ENCODE results near the gene OVOL1. TPM values are rescaled to one million over a fixed set of nuclear protein-coding genes. Genes with fewer than 3 reads are reported as not detected.

Gene OVOL1
- polyA plus RNA-seq, 1 donor from 2014 or later, result not detected

GRCh38 chr11:65833297-65834030 lies 46.6 kb downstream of the OVOL1 start, which contains the start of gene SNX32:
Gene SNX32, plus strand, starts transcription at chr11:65833963. Its CDS starts 103 bp downstream, at chr11:65834066.
- peak within 1 kb of the TSS in 2 of 3 donors; percentile 24 to 84 for H3K27ac Mint-ChIP-seq
- H3K4me3 Mint-ChIP-seq, result peak within 1 kb of the TSS in 1 of 4 donors; percentile 63
- H3K9me3 Mint-ChIP-seq, result no peaks in the 10 kb centered on the region
- peaks cover 1% of the 10 kb centered on the region for H3K27me3 Mint-ChIP-seq
- no peaks in the 10 kb centered on the region for H3K36me3 Mint-ChIP-seq
- H3K4me1 Mint-ChIP-seq, result peaks cover 0 to 6% (median 6%) of the 10 kb centered on the region in 3 donors

DNA sequence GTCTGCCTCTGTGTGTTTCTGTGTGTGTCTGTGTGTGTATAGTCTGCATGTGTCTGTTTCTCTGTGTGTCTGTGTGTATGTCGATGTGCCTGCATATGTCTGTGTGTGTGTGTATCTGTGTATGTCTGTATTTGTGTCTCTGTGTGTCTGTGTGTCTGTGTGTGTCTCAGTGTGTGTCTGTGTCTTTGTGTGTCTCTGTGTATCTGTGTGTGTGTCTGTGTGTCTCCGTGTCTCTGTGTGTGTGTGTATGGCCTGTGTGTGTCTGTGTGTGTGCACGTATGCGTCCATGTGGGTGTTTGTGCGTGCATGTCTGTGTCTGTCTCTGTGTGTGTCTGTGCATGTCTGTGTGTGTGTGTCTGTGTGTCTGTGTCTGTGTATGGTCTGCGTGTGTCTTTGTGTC lies 47.3 kb downstream of the OVOL1 start:
- Mint-ChIP-seq H3K9me3 (no peaks in the 10 kb centered on the region), H3K27ac (no peak overlapping the region), H3K4me1 (peaks cover 0 to 6% (median 6%) of the 10 kb centered on the region in 3 donors), H3K36me3 (no peaks in the 10 kb centered on the region), H3K4me3 (no peak overlapping the region), H3K27me3 (peaks cover 1% of the 10 kb centered on the region)

DNA sequence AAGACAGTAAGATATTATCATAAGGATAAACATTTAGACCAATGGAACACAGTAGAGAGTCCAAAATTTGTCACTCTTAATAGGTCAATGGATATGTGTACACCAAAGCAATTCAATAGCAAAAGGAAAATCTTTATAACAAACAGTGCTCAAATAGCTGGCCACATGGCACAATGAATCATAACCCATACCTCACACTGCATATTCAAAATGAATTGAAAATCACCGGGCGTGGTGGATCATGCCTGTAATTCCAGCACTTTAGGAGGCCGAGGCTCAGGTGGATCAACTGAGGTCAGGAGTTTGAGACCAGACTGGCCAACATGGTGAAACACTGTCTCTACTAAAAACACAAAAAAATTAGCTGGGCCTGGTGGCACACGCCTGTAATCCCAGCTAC lies 55.3 kb downstream of the OVOL1 start:
- no peak overlapping the region for H3K4me3 Mint-ChIP-seq
- no peaks in the 10 kb centered on the region for H3K27me3 Mint-ChIP-seq
- H3K4me1 Mint-ChIP-seq, result no peaks in the 10 kb centered on the region
- H3K36me3 Mint-ChIP-seq, result no peaks in the 10 kb centered on the region
- H3K27ac Mint-ChIP-seq, result no peak overlapping the region
- no peaks in the 10 kb centered on the region for H3K9me3 Mint-ChIP-seq

DNA sequence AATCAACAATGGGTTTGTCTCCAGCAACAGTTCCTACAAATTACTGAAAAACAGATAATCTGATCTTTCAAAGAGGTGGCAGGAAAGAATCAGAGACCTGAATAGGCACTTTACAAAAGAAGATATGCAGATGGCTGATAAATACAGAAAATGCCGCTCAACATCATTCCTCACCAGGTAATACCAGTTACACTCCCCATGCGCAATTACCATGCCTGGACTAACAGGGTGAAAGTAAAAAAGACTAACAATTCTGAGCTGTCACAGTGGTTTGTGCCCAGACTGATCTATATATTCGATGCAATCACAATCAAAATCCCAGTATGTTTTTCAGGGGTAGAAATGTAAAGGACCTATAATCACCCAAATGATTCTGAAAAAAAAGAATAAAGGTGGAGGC lies 56.9 kb downstream of the OVOL1 start:
- Mint-ChIP-seq H3K27me3 (no peaks in the 10 kb centered on the region), H3K27ac (no peak overlapping the region), H3K36me3 (no peaks in the 10 kb centered on the region), H3K9me3 (no peaks in the 10 kb centered on the region), H3K4me3 (no peak overlapping the region), H3K4me1 (no peaks in the 10 kb centered on the region)

DNA sequence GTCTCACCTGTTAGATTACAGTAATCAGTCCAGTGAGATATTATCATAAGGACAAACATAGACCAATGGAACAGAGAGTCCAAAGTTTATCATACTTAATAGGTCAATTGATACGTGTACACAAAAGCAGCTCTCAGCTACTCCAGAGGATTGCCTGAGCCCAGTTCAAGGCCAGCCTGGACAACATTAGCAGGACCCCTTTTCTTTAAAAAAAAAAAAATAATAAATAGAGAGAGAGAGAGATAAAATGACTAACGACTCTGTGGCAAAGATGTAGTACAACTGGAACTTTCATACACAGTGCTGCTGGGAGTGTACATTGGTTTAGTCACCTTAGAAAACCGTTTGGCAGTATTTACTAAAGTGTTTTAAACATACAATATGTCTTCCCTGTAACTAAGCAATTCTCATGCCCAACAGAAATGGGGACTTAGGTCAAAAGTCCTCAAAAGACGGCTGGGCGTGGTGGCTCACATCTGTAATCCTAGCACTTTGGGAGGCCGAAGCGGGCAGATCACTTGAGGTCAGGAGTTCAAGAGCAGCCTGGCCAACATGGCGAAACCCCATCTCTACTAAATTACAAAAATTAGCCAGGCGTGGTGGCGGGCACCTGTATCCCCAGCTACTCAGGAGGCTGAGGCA lies 57.5 kb downstream of the OVOL1 start:
- Mint-ChIP-seq H3K4me1 (no peaks in the 10 kb centered on the region), H3K4me3 (no peak overlapping the region), H3K36me3 (no peaks in the 10 kb centered on the region), H3K27ac (no peak overlapping the region), H3K9me3 (no peaks in the 10 kb centered on the region), H3K27me3 (no peaks in the 10 kb centered on the region)

Other genes starting within 250 kb of the OVOL1 start
- 37.4 TPM for gene LTBP3, start 228.7 kb upstream of the OVOL1 start, polyA plus RNA-seq
- gene ZNRD2, start 216.6 kb upstream of the OVOL1 start, polyA plus RNA-seq, result 86.4 TPM
- 49.0 TPM for gene FAM89B, start 214.5 kb upstream of the OVOL1 start, polyA plus RNA-seq
- gene EHBP1L1, start 211.0 kb upstream of the OVOL1 start, polyA plus RNA-seq, result 16.1 TPM
- gene KCNK7, start 191.3 kb upstream of the OVOL1 start, polyA plus RNA-seq, result not detected
- 26.5 TPM for gene MAP3K11, start 172.8 kb upstream of the OVOL1 start, polyA plus RNA-seq
- gene PCNX3, start 171.3 kb upstream of the OVOL1 start, polyA plus RNA-seq, result 6.8 TPM
- 253 TPM for gene SIPA1, start 149.0 kb upstream of the OVOL1 start, polyA plus RNA-seq
- gene RELA, start 124.1 kb upstream of the OVOL1 start, polyA plus RNA-seq, result 66.7 TPM
- gene KAT5, start 74.8 kb upstream of the OVOL1 start, polyA plus RNA-seq, result 62.6 TPM
- gene RNASEH2C, start 66.3 kb upstream of the OVOL1 start, polyA plus RNA-seq, result 120 TPM
- gene AP5B1, start 6.1 kb upstream of the OVOL1 start, polyA plus RNA-seq, result 17.2 TPM
- 0.78 TPM for gene SNX32, start 46.9 kb downstream of the OVOL1 start, polyA plus RNA-seq
- gene CFL1, start 71.1 kb downstream of the OVOL1 start, polyA plus RNA-seq, result 2,244 TPM
- 38.7 TPM for gene MUS81, start 73.4 kb downstream of the OVOL1 start, polyA plus RNA-seq
- gene EFEMP2, start 85.7 kb downstream of the OVOL1 start, polyA plus RNA-seq, result 0.29 TPM
- 29.2 TPM for gene CTSW, start 92.8 kb downstream of the OVOL1 start, polyA plus RNA-seq
- 97.0 TPM for gene FIBP, start 101.4 kb downstream of the OVOL1 start, polyA plus RNA-seq
- gene CCDC85B, start 103.6 kb downstream of the OVOL1 start, polyA plus RNA-seq, result 83.9 TPM
- 0.79 TPM for gene FOSL1, start 113.3 kb downstream of the OVOL1 start, polyA plus RNA-seq
- 61.6 TPM for gene C11orf68, start 132.0 kb downstream of the OVOL1 start, polyA plus RNA-seq
- gene DRAP1, start 132.4 kb downstream of the OVOL1 start, polyA plus RNA-seq, result 90.7 TPM
- gene TSGA10IP, start 158.4 kb downstream of the OVOL1 start, polyA plus RNA-seq, result not detected
- gene SART1, start 174.7 kb downstream of the OVOL1 start, polyA plus RNA-seq, result 53.1 TPM
- gene EIF1AD, start 215.1 kb downstream of the OVOL1 start, polyA plus RNA-seq, result 35.8 TPM
- gene BANF1, start 215.4 kb downstream of the OVOL1 start, polyA plus RNA-seq, result 284 TPM
- gene CST6, start 224.9 kb downstream of the OVOL1 start, polyA plus RNA-seq, result not detected
- not detected for gene CATSPER1, start 239.4 kb downstream of the OVOL1 start, polyA plus RNA-seq

Data from IgD-negative memory B cell (primary cell).